ENCODE data around the gene RPN1. TPM values are rescaled to one million over a fixed set of nuclear protein-coding genes. Genes with fewer than 3 reads are reported as not detected.

The RPN1 gene
- total RNA-seq = 207 and 228 TPM in 2 replicates
- long read RNA-seq, transcript RPN1-201 (10 exons, 2,314 nt) = major isoform, 683 of 1,037 reads
- long read RNA-seq, partial matches to known transcripts = 339 of 1,037 reads
- long read RNA-seq, other reads (novel, unspliced or antisense) = 15 of 1,037 reads

DNA sequence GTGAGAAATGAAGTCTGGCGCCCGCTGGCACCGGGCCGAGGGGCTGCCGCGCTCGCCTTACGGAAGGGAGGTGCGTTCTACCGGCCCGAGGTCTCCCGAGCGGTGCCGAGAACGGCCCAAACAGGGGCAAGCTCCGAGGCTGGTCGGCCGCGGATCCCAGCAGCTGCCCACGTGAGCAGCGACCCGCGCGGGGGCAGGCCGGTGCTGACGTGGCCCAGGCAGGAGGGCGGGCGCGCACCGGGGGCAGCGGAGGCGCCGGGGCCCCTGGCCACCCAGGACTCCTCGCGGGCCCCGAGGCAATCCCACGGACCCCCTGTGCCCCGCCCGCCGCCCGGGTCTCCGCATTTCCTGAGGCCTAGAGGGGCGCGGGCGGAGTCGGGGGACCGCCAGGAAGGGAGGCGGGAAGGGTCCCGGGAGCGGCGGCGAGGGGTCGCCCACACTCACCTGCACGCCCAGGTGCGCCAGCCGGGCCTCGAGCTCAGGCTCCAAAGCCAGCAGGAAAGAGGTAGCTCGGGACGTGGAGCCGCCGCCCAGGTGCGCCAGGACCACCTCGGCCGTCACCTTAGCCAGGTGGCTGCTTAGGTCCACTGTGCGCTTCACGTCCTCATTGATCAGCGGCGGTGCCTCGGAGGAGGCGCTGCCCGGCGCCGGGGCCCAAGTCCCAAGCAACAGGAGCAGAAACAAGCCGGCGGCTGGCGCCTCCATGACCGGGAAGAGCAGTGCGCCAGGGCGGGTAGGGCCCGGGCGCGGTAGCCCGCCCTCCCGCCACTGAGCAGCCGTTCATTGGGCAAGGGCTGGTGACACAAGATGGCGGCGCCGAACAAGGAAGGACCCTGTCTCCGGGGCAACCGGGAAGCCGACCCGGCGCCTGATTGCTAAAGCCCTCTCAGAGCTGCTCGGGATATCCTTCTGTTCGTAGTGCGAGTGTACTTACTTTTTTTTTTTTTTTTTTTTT is at the start of gene RPN1:
Gene RPN1, minus strand, starts transcription at position 723 of the 955 bp plus-strand sequence. Its CDS starts 18 bp downstream, at position 705.
- Mint-ChIP-seq H3K27ac (ENCODE audit: unreplicated experiment) (peak within 1 kb of the TSS; percentile 93), H3K36me3 (ENCODE audit: unreplicated experiment) (no peaks in the 10 kb centered on the region), H3K27me3 (ENCODE audit: unreplicated experiment) (no peaks in the 10 kb centered on the region), H3K4me1 (ENCODE audit: unreplicated experiment) (peaks cover 16% of the 10 kb centered on the region), H3K4me3 (ENCODE audit: unreplicated experiment) (peak within 1 kb of the TSS; percentile 82), H3K9me3 (ENCODE audit: unreplicated experiment) (no peaks in the 10 kb centered on the region)
- TF ChIP-seq, protein P1, sequence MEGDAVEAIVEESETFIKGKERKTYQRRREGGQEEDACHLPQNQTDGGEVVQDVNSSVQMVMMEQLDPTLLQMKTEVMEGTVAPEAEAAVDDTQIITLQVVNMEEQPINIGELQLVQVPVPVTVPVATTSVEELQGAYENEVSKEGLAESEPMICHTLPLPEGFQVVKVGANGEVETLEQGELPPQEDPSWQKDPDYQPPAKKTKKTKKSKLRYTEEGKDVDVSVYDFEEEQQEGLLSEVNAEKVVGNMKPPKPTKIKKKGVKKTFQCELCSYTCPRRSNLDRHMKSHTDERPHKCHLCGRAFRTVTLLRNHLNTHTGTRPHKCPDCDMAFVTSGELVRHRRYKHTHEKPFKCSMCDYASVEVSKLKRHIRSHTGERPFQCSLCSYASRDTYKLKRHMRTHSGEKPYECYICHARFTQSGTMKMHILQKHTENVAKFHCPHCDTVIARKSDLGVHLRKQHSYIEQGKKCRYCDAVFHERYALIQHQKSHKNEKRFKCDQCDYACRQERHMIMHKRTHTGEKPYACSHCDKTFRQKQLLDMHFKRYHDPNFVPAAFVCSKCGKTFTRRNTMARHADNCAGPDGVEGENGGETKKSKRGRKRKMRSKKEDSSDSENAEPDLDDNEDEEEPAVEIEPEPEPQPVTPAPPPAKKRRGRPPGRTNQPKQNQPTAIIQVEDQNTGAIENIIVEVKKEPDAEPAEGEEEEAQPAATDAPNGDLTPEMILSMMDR (IDR thresholded peaks at IDR 0.05) = no peak
- peak; percentile 98 for DNase-seq (ENCODE audit: extremely low spot score, unreplicated experiment)

DNA sequence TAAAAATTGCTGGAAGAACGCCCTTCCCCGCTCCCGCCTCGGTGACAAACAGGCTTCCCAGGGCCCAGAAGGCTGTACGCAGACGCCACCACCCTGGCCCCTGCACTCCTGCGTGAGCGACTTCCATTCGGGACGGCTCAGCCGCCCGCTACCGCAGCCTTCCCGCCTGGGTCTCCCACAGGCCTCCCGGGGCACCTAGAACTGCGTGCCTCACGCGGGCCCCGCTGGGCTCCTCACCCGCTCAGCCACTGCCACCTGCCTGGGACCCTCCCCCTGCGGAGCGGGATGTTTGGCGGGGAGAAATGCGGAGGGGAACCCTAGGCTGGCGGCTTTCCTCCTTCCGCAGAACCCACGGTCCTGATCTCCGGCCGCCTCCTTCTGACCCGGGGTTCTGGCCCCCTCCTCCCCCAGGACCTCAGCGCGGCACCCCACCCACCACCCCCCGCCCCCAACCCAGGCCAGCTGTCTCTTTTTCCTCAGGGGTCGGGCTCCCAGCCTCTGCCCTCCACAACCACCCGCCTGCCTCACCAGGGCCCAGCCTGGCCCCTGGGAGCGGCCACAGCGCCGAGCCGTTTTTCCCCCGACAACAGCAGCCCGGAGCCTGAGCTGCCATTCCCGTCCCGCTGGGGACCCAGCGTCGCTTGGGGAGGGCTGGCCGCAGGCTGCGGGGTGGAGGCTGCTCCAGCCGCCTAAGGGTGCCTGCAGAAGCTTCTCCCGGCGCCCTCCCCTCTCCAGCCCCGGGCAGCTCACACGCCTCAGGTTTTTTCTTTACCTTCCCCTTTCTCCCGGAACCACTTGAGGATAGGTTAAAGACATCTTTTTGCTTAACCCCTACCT is 47.8 kb upstream of the RPN1 start:
- DNase-seq (ENCODE audit: extremely low spot score, unreplicated experiment) = no peak
- Mint-ChIP-seq H3K4me3 (ENCODE audit: unreplicated experiment) (peak overlapping the region; percentile 60), H3K9me3 (ENCODE audit: unreplicated experiment) (no peaks in the 10 kb centered on the region), H3K27ac (ENCODE audit: unreplicated experiment) (no peak overlapping the region), H3K36me3 (ENCODE audit: unreplicated experiment) (no peaks in the 10 kb centered on the region), H3K4me1 (ENCODE audit: unreplicated experiment) (peaks cover 3% of the 10 kb centered on the region), H3K27me3 (ENCODE audit: unreplicated experiment) (peaks cover 3% of the 10 kb centered on the region)
- TF ChIP-seq, protein P1 (IDR thresholded peaks at IDR 0.05) = no peak

DNA sequence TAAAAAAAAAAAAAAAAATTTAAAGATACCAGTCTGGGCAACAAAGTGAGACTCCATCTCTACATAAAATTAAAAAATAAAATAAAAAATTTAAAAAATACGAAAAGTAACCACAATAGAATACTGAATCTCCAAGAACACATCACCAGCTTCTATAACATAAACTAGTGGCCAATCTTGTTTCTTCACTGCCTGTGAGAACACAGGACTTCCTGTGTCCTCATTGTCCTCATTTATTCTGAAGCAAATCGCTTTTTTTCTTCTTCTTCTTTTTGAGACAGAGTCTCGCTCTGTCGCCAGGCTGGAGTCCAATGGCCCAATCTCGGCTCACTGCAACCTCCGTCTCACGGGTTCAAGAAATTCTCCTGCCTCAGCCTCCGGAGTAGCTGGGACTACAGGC is 46.7 kb upstream of the RPN1 start:
- Mint-ChIP-seq H3K4me1 (ENCODE audit: unreplicated experiment) (peaks cover 3% of the 10 kb centered on the region), H3K9me3 (ENCODE audit: unreplicated experiment) (no peaks in the 10 kb centered on the region), H3K36me3 (ENCODE audit: unreplicated experiment) (no peaks in the 10 kb centered on the region), H3K4me3 (ENCODE audit: unreplicated experiment) (no peak overlapping the region), H3K27ac (ENCODE audit: unreplicated experiment) (no peak overlapping the region), H3K27me3 (ENCODE audit: unreplicated experiment) (peaks cover 3% of the 10 kb centered on the region)
- TF ChIP-seq, protein P1 (IDR thresholded peaks at IDR 0.05) = no peak
- DNase-seq (ENCODE audit: extremely low spot score, unreplicated experiment) = no peak

DNA sequence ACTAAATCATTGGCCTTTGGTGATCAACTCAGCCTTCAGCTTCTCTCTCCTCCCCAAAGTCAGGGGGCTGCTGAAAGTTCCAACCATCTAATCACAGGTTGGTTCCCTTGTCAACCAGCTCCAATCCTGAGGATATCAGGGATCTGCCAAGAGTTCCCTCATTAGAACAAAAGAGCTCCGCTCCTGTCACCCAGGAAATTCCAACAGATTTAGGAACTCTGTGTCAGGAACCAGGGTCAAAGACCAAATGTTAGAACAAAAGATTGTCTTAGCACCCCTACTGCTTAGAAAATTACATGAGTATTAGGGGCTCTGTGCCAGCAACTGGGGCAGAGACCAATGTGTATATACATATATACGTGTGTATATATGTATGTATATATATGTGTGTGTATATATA is 43.1 kb upstream of the RPN1 start:
- Mint-ChIP-seq H3K4me1 (ENCODE audit: unreplicated experiment) (no peaks in the 10 kb centered on the region), H3K9me3 (ENCODE audit: unreplicated experiment) (no peaks in the 10 kb centered on the region), H3K27me3 (ENCODE audit: unreplicated experiment) (peaks cover 3% of the 10 kb centered on the region), H3K36me3 (ENCODE audit: unreplicated experiment) (no peaks in the 10 kb centered on the region), H3K4me3 (ENCODE audit: unreplicated experiment) (no peak overlapping the region), H3K27ac (ENCODE audit: unreplicated experiment) (no peak overlapping the region)
- DNase-seq (ENCODE audit: extremely low spot score, unreplicated experiment) = no peak
- TF ChIP-seq, protein P1 (IDR thresholded peaks at IDR 0.05) = no peak

Measured in osteocyte (in vitro differentiated cells).